PC-9 (cell line): ENCODE results near the gene TLX2. TPM values are rescaled to one million over a fixed set of nuclear protein-coding genes. Genes with fewer than 3 reads are reported as not detected.
A peak's percentile ranks its signal among the peaks of the same experiment; 100 is the strongest.

Experiments
- BruUV-seq: library from RNA; stranded (reverse); fragments of 400-500 nt; replicated peaks from 2 replicates; lab custom pipeline; 2021; lab: Mats Ljungman, UMichigan
- CTCF ChIA-PET: fragments of 300-600 bp; sonication (Branson Sonifier 250); formaldehyde crosslinking; loops from one replicate; lab custom pipeline; 2022; ENCODE audit warnings: antibody characterized with exemption; lab: Charles Lee
- POLR2A ChIA-PET: fragments of 300-600 bp; sonication (Branson Sonifier 250); formaldehyde crosslinking; loops from one replicate; lab custom pipeline; 2022; ENCODE audit warnings: antibody characterized with exemption; ENCODE audit not compliant: unreplicated experiment; lab: Charles Lee
- DNase-seq, 2 experiments: peaks; one replicate each; pipeline versions ENCODE4 v3.0.0 to v3.0.0-alpha.2; 2015 to 2022; ENCODE audit warnings: mixed read lengths in 1 of 2
- H2AFZ ChIP-seq: fragments of 200-600 bp; sonication (generic); 2 replicates; pipeline ENCODE4 v1.8.1; 2017; ENCODE audit warnings: antibody characterized with exemption
- H3F3A ChIP-seq: fragments of 200-600 bp; sonication (generic); 2 replicates; pipeline ENCODE4 v1.8.1; 2017; ENCODE audit warnings: antibody characterized with exemption, mild to moderate bottlenecking, low read depth; ENCODE audit not compliant: insufficient read depth
- H3K27ac ChIP-seq: fragments of 200-600 bp; sonication (generic); 2 replicates; pipeline ENCODE4 v1.6.1; 2016; ENCODE audit warnings: mixed run types
- H3K27me3 ChIP-seq: fragments of 200-600 bp; sonication (generic); 2 replicates; pipeline ENCODE4 v1.6.1; 2016; ENCODE audit warnings: low read depth, mixed run types; ENCODE audit not compliant: insufficient read depth
- H3K36me3 ChIP-seq: fragments of 200-600 bp; sonication (generic); 2 replicates; pipeline ENCODE4 v1.6.1; 2016; ENCODE audit warnings: low read depth, mixed run types
- H3K4me1 ChIP-seq: fragments of 200-600 bp; sonication (generic); replicated peaks from 2 replicates; pipeline ENCODE4 v1.6.1; 2016; ENCODE audit warnings: mixed run types; ENCODE audit not compliant: insufficient read depth
- H3K4me2 ChIP-seq: fragments of 200-600 bp; sonication (generic); 2 replicates; pipeline ENCODE4 v1.6.1; 2017; ENCODE audit warnings: mixed run types
- H3K4me3 ChIP-seq: fragments of 200-600 bp; sonication (generic); 2 replicates; pipeline ENCODE4 v1.6.1; 2016; ENCODE audit warnings: mixed run types
- H3K79me2 ChIP-seq: fragments of 200-600 bp; sonication (generic); 2 replicates; pipeline ENCODE4 v1.6.1; 2017; ENCODE audit warnings: low read depth, mixed run types
- H3K9me2 ChIP-seq: fragments of 200-600 bp; sonication (generic); 2 replicates; pipeline ENCODE4 v1.8.1; 2017; ENCODE audit warnings: mild to moderate bottlenecking; ENCODE audit not compliant: insufficient read depth
- H3K9me3 ChIP-seq: fragments of 200-600 bp; sonication (generic); 2 replicates; pipeline ENCODE4 v1.8.1; 2016; ENCODE audit warnings: low read depth; ENCODE audit not compliant: insufficient read depth
- H4K20me1 ChIP-seq: fragments of 200-600 bp; sonication (generic); 2 replicates; pipeline ENCODE4 v1.8.1; 2017; ENCODE audit not compliant: insufficient read depth
- EZH2 ChIP-seq: fragments of 200-600 bp; sonication (generic); IDR thresholded peaks from 2 replicates; pipeline ENCODE4 v1.8.0; 2017; ENCODE audit warnings: antibody characterized with exemption, low read depth
- intact Hi-C: fragments of 100-400 bp; cut with micrococcal nuclease; formaldehyde crosslinking; loops from one replicate; pipeline ENCODE4 v1.10.0; 2022; ENCODE audit not compliant: unreplicated experiment
- total RNA-seq: library from RNA; stranded (reverse); gene quantifications from 2 replicates; pipeline ENCODE4 v1.2.3, GENCODE V29; 2021
- TF ChIP-seq, protein P1 (sequence below): fragments of 200-600 bp; sonication (generic); conservative IDR thresholded peaks from 2 replicates; pipeline ENCODE4 v1.6.1; 2017; ENCODE audit warnings: mixed run types, antibody characterized with exemption, mild to moderate bottlenecking, moderate library complexity

TLX2 gene
- total RNA-seq, 1 experiment from 2014 or later, result 3.1 TPM

GRCh38 chr2:74550231-74550630 is 36.0 kb downstream of the TLX2 start:
- Histone ChIP-seq H3K79me2 (peaks cover 16% of the 10 kb centered on the region), H3K4me2 (peak overlapping the region; percentile 94)
- CTCF ChIA-PET, result no interaction called here

GRCh38 chr2:74551530-74551929 is 37.3 kb downstream of the TLX2 start:
- Histone ChIP-seq H3K4me1 (peaks cover 16% of the 10 kb centered on the region), H3K27me3 (no peaks in the 10 kb centered on the region), H4K20me1 (no peaks in the 10 kb centered on the region), H3K4me2 (no peak overlapping the region), H2AFZ (no peak overlapping the region), H3K27ac (no peak overlapping the region), H3K9me2 (no peaks in the 10 kb centered on the region), H3K9me3 (no peaks in the 10 kb centered on the region), H3K4me3 (no peak overlapping the region), H3F3A (peaks cover 25% of the 10 kb centered on the region; the same call in 1 of the 2 replicates), H3K36me3 (no peaks in the 10 kb centered on the region), H3K79me2 (peaks cover 16% of the 10 kb centered on the region)
- intact Hi-C loops, result no loop called here
- BruUV-seq, result no TSS peak
- TF ChIP-seq EZH2, result no peak
- TF ChIP-seq, protein P1, sequence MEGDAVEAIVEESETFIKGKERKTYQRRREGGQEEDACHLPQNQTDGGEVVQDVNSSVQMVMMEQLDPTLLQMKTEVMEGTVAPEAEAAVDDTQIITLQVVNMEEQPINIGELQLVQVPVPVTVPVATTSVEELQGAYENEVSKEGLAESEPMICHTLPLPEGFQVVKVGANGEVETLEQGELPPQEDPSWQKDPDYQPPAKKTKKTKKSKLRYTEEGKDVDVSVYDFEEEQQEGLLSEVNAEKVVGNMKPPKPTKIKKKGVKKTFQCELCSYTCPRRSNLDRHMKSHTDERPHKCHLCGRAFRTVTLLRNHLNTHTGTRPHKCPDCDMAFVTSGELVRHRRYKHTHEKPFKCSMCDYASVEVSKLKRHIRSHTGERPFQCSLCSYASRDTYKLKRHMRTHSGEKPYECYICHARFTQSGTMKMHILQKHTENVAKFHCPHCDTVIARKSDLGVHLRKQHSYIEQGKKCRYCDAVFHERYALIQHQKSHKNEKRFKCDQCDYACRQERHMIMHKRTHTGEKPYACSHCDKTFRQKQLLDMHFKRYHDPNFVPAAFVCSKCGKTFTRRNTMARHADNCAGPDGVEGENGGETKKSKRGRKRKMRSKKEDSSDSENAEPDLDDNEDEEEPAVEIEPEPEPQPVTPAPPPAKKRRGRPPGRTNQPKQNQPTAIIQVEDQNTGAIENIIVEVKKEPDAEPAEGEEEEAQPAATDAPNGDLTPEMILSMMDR, result no peak
- CTCF ChIA-PET, result no interaction called here
- DNase-seq, result no peak
- POLR2A ChIA-PET, result no interaction called here

More at GRCh38 chr2:74550231-74550630, 36.0 kb downstream of the TLX2 start:
- Histone ChIP-seq H3K27me3 (no peaks in the 10 kb centered on the region), H3K27ac (no peak overlapping the region), H3K36me3 (no peaks in the 10 kb centered on the region), H4K20me1 (no peaks in the 10 kb centered on the region), H3K9me3 (no peaks in the 10 kb centered on the region), H3K9me2 (no peaks in the 10 kb centered on the region), H3K4me1 (peaks cover 16% of the 10 kb centered on the region), H2AFZ (no peak overlapping the region), H3F3A (peaks cover 25% of the 10 kb centered on the region; the same call in 1 of the 2 replicates), H3K4me3 (peak overlapping the region; percentile 89; the same call in 1 of the 2 replicates)
- TF ChIP-seq EZH2, result no peak
- TF ChIP-seq, protein P1, result no peak
- POLR2A ChIA-PET, result no interaction called here
- no peak for DNase-seq
- intact Hi-C loops, result no loop called here
- no TSS peak for BruUV-seq

GRCh38 chr2:74551942-74552913 is 38.0 kb downstream of the TLX2 start:
- no peak for DNase-seq
- Histone ChIP-seq H3K9me3 (no peaks in the 10 kb centered on the region), H3K4me3 (no peak overlapping the region), H3K4me2 (no peak overlapping the region), H3F3A (peaks cover 25% of the 10 kb centered on the region; the same call in 1 of the 2 replicates), H3K9me2 (no peaks in the 10 kb centered on the region), H3K27ac (no peak overlapping the region), H3K36me3 (no peaks in the 10 kb centered on the region), H2AFZ (no peak overlapping the region), H3K27me3 (no peaks in the 10 kb centered on the region), H3K79me2 (peaks cover 16% of the 10 kb centered on the region), H3K4me1 (peaks cover 16% of the 10 kb centered on the region), H4K20me1 (no peaks in the 10 kb centered on the region)
- TF ChIP-seq, protein P1, result no peak
- no peak for TF ChIP-seq EZH2
- CTCF ChIA-PET, result no interaction called here
- POLR2A ChIA-PET, result no interaction called here
- intact Hi-C loops, result no loop called here
- BruUV-seq, result no TSS peak
